Lower leg skin (tissue), 3 donors: ENCODE measurements around the gene DIP2C.

ENCODE experiments used
- CTCF ChIP-seq, 3 donors: fragments of 450-650 bp; IDR thresholded peaks; one replicate each; pipeline ENCODE4 v1.5.1; 2016; ENCODE audit warnings: antibody characterized with exemption in 3 of 3, mild to moderate bottlenecking in 3 of 3, moderate library complexity in 2 of 3
- POLR2A ChIP-seq, 2 donors: fragments of 450-650 bp; IDR thresholded peaks; one replicate each; pipeline ENCODE4 v1.6.1; 2016 to 2017; ENCODE audit warnings: antibody characterized with exemption in 2 of 2, mild to moderate bottlenecking in 1 of 2, moderate library complexity in 1 of 2

GRCh38 chr10:613271-614138 is 76.0 kb downstream of the DIP2C start:
- no peak for TF ChIP-seq CTCF (IDR thresholded peaks at IDR 0.05)
- no peak for TF ChIP-seq POLR2A (IDR thresholded peaks at IDR 0.05)
